Fibroblast of lung (primary cell): Measurements from ENCODE around the gene SIPA1L3.

Source experiments
- CTCF ChIP-seq, 2 donors: IDR thresholded peaks in 1 of 2; conservative IDR thresholded peaks in 1 of 2; 1 replicate in 1 of 2; 2 replicates in 1 of 2; pipeline ENCODE4 v1.5.1; 2011 to 2012; ENCODE audit warnings: low read length in 2 of 2, control low read depth in 1 of 2, inconsistent platforms in 1 of 2, low read depth in 1 of 2, mild to moderate bottlenecking in 1 of 2
- EZH2 ChIP-seq: IDR thresholded peaks from 2 replicates; pipeline ENCODE4 v1.5.1; 2012; ENCODE audit warnings: low read length, control low read depth, mild to moderate bottlenecking; ENCODE audit errors: missing control alignments

GRCh38 chr19:38213469-38213868, 306.5 kb downstream of the SIPA1L3 start:
- TF ChIP-seq EZH2: no peak
- no peak for TF ChIP-seq CTCF (conservative IDR thresholded peaks at IDR 0.05 in 1 of 2, IDR thresholded peaks at IDR 0.05 in 1 of 2; ENCODE audit: low read depth in 1 of 2, low read length in 2 of 2)
